ENCODE results near the gene DCTPP1.
"Not testable (repeated sequence)": the region's sequence is repeated elsewhere in the genome, so short reads cannot be mapped to it uniquely, and the experiment has no call there.

Gene DCTPP1

DNA sequence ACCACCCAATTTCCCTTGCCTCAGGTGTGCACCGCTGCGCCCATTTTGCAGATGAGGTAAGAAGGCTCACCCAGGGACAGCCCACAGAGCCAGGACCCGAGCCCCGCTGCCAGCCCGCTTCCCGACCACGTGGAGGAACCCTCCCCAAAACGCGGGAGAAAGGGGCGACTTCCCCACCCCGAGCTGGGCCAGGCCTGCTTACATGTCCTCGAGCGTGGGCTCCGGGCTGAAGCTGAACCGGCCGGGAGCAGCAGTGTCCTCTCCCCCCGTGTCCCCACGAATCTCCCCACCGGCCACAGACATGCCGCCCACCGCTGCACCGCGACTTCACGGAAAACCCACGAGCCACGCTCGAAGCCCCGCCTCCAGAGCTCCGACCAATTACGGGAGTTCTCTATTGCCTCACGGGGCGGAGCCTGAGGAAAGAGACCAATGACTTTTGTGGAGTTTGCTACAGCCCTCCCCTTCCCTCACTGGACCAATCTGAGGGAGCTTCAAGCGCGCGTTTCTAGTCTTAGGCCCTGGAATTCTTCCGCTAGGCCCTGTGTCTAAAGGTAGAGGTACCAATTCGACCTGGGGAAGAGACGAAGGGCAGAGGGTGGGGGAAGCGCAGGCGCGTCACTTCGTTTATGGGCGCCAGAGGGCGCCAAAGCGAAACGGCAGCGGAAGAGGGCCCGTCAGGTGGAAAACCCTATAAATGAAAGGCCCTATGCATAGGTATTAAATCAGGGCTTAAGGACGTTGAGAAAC is at the start of gene DCTPP1:
Gene DCTPP1, minus strand, starts transcription at position 353 of the 750 bp plus-strand sequence. Its CDS starts 50 bp downstream, at position 303.
- in situ Hi-C loops (cut with MboI; ENCODE audit: low sequenced_read_pairs) = loop anchor here (10.0 kb wide), 1 partner anchor 175 kb away; no protein-coding TSS in a partner anchor

DNA sequence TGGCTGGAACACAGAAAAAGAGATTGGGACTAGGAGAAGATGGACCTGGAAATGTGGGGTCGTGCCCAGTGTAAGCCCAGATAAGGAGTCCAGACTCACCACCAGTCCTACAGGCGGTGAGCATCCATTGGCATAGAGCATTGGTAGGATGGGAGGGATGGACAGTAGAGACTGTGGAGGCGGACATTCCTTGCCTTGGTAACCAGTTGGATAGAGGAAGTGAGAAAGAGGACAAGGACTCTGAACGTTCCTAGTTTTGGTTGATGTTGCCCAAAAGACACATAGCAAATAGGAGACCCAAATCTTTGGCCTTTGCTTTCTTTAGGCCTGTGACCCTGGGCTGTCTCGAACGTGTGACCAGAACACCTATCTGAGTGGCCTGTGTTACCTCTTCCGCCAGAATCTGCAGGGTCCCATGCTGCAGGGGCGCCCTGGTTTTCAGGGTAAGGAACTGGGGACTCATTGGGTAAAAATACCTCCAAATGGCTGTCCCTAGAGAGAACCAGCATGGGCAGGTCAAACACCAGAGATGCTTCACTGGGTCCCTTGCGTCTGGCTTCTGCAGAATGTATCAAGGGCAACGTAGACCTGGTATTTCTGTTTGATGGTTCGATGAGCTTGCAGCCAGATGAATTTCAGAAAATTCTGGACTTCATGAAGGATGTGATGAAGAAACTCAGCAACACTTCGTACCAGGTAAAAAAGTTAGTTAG is 49.1 kb upstream of the DCTPP1 start:
- in situ Hi-C loops (cut with MboI; ENCODE audit: low sequenced_read_pairs) = no loop called here

DNA sequence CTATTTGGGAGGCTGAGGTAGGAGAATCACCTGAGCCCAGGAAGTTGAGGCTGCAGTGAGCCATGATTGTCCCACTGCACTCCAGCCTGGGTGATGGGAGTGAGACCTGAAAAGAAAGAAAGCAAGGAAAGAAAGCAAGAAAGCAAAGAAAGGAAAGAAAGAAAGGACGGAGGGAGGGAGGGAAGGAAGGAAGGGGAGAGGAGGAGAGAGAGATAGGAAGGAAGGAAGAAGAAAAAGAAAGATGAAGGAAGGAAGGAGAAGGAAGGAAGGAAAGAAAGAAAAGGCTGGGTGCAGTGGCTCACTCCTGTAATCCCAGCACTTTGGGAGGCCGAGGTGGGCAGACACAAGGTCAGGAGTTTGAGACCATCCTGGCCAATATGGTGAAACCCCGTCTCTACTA is 47.9 kb upstream of the DCTPP1 start:
- in situ Hi-C loops (cut with MboI; ENCODE audit: low sequenced_read_pairs) = not testable (repeated sequence)

DNA sequence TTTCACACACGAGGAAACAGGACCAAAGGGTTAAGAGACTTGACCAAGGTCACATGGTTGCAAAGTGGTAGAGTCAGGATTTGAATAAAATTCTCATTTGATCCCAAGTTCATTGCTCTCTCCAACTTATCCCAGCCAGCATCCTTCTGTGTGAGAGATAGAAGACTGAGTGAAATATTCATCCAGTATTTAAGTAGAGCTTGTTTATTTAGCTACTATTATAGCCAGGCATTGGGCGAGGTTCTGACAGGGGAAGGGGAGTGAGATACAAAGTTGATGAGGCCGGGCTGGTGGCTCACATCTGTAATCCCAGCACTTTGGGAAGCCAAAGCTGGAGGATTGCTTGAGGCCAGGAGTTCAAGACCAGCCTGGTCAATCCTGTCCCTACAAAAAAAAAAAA is 47.2 kb upstream of the DCTPP1 start:
- in situ Hi-C loops (cut with MboI; ENCODE audit: low sequenced_read_pairs) = no loop called here

DNA sequence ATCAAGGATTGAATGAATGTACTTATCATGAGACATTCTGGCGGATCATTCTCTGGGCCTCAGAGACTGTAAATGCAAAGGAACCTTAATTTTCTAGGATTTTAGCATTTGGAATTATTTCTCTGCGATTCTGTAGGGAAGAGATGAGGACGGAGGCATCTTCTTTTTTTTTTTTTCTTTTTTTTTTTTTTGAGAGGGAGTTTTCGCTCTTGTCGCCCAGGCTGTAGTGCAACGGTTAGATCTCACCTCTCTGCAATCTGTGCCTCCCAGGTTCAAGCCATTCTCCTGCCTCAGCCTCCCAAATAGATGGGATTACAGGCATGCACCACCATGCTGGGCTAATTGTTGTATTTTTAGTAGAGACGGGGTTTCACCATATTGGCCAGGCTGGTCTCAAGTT is 44.9 kb upstream of the DCTPP1 start:
- in situ Hi-C loops (cut with MboI; ENCODE audit: low sequenced_read_pairs) = no loop called here

DNA sequence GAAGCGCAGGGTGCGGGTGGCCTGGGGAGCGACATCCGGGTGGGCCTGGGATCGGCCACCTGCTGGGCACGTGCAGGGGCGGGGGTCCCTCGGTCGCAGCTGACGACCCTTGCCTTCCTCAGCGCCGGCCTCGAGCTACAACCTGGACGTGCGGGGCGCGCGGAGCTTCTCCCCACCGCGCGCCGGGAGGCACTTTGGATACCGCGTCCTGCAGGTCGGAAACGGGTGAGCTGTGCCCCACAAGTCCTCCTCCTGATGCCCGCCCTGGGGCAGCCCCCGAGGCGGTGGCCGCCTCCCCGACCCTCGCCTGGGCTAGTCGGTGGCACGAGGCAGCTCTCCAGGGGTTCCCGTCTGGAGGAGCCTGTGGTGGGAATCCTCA is 44.2 kb upstream of the DCTPP1 start:
- in situ Hi-C loops (cut with MboI; ENCODE audit: low sequenced_read_pairs) = no loop called here

DNA sequence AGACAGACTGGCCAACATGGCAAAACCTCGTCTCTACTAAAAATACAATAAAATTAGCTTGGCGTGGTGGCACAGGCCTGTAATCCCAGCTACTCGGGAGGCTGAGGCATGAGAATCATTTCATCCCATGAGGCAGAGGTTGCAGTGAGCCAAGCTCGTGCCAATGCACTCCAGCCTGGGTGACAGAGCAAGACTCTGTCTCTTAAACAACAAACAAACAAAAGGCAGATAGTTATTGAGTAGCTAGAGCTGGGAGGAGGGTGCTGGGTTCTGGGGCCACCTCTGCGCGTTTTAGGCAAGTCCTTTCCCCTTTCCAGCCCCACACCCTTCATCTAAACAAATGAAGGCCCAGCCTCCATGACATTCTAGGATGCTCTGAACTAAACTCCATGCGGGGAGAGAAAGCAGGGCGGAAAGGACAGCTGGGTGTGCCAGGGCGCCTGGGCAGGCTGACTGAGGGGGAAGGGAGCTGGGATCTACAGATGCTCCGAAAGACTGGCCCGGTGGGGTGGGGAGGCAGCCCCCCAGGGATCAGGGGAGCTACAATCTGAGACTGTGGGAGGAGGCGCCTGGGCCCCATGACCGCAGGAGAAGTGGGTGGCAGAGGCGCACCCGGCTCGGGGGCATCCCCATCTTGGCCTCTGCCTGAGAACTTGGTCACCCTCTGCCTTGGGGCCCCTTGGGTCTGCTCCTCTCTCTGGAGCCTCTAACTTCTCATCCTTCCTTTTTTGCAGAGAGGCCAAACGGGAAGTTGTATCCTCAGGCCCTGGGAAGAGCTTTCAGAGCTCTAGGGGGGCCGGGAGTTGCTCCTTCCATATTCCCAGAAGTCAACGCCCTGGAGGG is 43.6 kb upstream of the DCTPP1 start:
- in situ Hi-C loops (cut with MboI; ENCODE audit: low sequenced_read_pairs) = no loop called here

DNA sequence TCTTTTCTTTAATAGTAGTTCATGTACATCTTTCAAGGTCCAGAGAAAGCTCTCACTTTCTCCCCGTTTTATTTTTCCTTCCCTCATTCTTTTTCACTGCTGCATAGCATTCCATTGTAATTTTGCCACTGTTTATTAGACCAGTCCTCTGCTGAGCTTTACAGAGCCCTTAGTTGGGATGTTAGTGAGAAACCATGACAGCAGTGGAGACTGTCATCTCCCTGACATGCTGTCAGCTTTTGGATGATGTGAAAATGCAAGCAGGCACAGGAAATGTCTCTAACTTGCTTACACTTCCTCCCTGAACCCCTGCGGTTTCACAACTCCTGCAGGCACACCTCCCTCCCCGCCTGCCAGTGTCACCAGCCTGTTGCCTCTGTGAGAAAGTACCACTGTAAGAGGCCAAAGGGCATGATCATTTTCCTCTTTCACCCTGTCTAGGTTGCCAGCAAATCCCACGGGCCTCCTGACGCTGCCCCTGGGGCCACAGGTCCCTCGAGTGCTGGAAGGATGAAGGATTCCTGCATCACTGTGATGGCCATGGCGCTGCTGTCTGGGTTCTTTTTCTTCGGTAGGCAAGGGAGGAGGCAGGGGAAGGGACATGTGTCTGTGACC is 42.6 kb upstream of the DCTPP1 start, which contains the start of gene ITGAL:
Gene ITGAL, plus strand, starts transcription at position 415 of the 615 bp plus-strand sequence. Its CDS starts 96 bp downstream, at position 511.
- in situ Hi-C loops (cut with MboI; ENCODE audit: low sequenced_read_pairs) = no loop called here

DNA sequence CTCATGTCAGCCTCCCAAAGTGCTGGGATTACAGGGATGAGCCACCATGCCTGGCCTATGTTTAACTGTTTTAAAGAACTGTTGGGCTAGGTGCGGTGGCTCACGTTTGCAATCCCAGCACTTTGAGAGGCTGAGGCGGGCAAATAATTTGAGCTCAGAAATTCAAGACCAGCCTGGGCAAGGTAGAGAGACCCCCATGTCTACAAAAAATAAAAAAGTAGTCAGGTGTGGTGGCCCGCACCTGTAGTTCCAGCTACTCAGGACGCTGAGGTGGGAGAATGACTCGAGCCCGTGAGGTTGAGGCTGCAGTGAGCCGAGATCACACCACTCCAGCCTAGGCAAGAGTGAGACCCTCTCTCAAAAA is 40.8 kb upstream of the DCTPP1 start:
- in situ Hi-C loops (cut with MboI; ENCODE audit: low sequenced_read_pairs) = no loop called here

DNA sequence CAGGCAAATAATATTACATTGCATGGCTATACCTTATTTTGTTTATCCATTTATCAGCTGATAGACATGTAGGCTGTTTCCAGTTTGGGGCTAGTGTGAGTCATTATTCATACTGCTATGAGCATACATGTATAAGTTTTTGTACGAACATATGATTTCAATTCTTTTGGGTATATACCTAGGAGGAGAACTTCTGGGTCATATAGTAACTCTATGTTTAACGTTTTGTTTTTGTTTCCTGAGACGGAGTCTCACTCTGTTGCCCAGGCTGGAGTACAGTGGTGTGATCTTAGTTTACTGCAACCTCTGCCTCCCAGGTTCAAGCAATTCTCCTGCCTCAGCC is 40.3 kb upstream of the DCTPP1 start:
- in situ Hi-C loops (cut with MboI; ENCODE audit: low sequenced_read_pairs) = no loop called here

DNA sequence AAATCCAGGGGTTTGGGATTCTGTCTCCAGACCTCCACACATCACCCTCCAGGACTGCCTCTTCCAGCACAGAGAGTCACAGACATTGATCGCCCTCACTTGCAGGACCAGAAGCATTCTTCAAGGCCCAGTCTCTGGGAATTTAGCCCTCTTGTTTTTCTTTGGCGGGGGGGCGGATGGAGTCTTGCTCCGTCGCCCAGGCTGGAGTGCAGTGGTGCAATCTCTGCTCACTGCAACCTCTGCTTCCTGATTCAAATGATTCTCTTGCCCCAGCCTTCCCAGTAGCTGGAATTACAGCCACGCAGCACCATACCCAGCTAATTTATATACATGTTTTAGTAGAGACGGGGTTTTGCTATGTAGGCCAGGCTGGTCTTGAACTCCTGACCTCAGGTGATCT is 34.2 kb upstream of the DCTPP1 start:
- in situ Hi-C loops (cut with MboI; ENCODE audit: low sequenced_read_pairs) = no loop called here

DNA sequence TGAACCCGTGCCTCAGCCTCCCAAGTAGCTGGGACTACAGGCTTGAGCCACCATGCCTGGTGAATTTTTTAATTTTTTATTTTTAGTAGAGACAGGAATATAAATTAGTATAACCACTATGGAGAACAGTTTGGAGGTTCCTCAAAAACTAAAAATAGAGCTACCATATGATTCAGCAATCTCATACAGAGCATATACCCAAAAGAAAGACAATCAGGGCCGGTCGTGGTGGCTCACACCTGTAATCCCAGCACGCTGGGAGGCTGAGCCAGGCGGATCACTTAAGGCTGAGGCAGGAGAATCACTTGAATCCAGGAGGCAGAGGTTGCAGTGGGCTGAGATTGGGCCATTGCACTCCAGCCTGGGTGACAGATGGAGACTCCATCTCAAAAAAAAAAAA is 31.6 kb upstream of the DCTPP1 start:
- in situ Hi-C loops (cut with MboI; ENCODE audit: low sequenced_read_pairs) = not testable (repeated sequence)

DNA sequence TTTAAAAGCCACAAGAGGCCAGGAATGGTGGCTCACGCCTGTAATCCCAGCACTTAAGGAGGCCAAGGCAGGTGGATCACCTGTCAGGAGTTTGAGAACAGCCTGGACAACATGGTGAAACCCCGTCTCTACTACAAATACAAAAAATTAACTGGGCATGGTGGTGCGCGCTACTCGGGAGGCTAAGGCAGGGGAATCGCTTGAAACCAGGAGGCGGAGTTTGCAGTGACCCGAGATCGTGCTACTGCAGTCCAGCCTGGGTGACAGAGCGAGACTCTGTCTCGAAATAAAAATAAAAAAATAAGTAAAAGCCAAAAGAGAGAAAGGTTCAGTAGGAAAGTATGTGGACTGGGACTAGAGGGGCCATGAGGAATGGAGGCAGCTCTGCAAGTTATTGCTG is 29.6 kb upstream of the DCTPP1 start:
- in situ Hi-C loops (cut with MboI; ENCODE audit: low sequenced_read_pairs) = no loop called here

DNA sequence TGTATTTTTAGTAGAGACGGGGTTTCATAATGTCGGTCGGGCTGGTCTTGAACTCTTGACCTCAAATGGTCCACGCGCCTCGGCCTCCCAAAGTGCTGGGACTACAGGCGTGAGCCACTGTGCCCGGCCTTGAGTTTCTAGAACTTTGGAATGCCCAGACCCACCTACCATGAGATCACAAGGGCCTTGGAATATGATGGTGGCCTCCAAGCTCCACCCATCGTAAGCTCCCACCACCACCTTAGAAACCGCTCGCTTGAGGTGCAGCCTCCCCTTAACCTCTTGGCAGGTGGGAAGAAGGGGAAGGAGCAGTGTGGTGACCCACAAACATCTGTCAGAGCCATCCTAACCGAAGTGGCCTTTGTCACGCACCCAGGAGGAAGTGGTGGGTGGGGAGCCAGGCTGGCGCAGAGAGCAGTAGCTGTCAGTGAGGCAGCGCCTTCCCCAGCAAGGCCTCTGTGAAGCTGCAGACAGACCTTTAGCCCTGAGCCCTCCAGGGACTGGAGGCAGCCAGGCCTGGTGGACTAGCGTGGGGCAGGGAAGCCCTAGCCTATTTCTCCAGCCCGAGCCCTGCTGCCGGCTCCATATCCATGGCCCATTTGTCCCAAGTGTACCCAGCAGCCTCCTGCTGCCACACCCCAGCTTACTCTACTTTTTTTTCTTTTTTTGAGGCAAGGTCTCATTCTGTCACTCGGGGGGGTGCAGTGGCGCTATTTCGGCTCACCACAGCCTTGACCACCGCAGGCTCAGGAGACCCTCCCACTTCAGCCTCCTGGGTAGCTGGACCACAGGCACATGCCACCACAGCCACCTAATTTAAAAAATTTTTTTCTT is 28.9 kb upstream of the DCTPP1 start:
- in situ Hi-C loops (cut with MboI; ENCODE audit: low sequenced_read_pairs) = no loop called here

DNA sequence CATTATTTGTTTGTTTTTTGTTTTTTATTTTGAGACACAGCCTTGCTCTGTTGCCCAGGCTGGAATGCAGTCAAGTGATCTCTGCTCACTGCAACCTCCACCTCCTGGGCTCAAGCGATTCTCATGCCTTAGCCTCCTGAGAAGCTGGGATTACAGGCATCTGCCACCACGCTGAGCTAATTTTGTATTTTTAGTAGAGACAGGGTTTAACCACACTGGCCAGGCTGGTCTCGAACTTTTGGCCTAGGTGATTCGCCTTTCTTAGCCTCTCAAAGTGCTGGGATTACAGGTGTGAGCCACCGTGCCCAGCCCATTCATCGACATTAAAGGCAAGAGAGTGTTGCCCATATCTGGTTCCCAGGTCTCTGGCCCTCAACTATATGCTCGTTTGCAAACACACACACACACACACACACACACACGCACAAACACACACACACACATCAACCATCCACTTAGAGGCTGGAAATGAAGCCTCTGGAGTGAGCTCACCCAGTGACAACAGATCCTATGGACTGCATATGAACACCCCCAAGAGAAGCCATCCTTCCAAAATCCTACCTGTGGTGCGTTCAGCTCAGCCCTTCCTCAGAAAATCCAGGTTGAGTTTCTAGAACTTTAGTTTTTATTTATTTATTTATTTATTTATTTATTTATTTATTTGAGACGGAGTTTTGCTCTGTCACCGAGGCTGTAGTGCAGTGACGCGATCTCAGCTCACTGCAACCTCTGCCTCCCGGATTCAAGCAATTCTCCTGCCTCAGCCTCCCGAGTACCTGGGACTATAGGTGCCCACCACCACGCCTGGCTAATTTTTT is 28.1 kb upstream of the DCTPP1 start:
- in situ Hi-C loops (cut with MboI; ENCODE audit: low sequenced_read_pairs) = no loop called here

DNA sequence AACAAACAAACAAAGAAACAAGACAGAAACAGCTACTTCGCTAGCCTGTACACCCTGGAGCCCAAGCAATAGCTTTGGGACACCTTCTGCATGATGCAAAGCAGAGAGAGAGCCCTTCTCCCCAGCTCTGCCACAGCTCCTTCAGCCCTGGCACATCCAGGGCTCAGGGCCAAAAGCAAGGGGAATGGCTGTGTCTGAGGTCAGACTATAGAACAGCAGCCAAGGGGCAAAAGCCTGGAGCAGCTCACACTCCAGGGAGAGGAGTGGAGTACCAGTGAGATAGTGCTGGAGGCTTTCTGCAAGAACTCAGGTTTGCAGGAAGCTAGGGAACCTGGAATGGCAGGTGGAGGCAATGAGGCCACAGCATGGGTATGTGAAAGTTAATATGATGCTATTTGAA is 27.4 kb upstream of the DCTPP1 start:
- in situ Hi-C loops (cut with MboI; ENCODE audit: low sequenced_read_pairs) = no loop called here

DNA sequence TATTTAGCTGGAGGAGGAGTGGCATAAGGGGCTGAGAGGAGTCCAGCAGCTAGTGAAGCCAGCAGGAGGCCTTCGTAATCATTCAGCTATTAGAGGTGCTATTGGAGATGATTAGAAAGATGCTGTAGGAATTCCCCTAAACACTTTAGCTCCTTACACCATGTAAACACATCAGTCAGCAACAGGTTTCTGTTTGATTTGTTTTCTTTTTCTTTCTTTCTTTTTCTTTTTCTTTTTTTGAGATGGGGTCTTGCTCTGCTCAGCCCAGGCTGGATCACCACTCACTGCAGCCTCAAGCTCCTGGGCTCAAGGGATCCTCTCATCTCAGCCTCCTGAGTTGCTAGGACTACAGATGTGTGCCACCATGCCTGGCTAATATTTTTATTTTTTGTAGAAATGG is 26.5 kb upstream of the DCTPP1 start:
- in situ Hi-C loops (cut with MboI; ENCODE audit: low sequenced_read_pairs) = no loop called here

DNA sequence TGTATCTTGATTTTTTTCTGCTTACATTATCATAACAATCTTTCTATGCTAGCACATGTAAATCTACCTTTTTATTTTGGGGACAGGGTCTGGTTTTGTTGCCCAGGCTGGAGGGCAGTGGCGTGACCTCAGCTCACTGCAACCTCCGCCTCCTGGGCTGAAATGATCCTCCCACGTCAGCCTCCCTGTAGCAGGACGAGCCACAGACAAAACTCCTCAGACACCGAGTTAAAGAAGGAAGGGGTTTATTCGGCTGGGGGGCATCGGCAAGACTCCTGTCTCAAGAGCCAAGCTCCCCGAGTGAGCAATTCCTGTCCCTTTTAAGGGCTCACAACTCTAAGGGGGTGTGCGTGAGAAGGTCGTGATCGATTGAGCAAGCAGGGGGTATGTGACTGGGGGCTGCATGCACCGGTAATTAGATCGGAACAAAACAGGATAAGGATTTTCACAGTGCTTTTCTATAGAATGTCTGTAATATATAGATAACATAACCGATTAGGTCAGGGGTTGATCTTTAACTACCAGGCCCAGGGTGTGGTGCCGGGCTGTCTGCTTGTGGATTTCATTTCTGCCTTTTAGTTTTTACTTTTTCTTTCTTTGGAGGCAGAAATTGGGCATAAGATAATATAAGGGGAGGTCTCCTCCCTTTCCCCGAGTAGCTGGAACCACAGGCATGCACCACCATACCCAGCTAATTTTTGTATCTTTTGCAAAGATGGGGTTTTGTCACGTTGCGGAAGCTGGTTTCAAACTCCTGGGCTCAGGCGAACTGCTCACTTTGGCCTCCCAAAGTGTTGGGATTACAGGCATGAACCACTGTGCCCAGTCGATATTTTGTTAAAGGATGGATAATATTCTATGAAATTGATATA is 23.1 kb upstream of the DCTPP1 start:
- in situ Hi-C loops (cut with MboI; ENCODE audit: low sequenced_read_pairs) = not testable (repeated sequence)

DNA sequence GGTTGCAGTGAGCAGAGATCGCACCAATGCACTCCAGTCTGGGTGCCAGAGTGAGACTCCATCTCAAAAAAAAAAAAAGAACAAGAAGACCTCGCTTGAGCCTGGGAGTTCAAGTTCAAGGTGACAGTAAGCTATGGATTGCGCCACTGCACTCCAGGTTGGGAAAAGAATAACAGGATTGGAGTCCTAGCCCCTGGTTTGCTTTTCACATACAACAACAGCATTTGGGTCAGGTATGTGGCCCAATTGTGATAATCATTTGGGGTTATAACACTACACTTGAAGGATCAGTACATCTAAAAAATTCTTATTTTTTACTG is 19.2 kb upstream of the DCTPP1 start:
- in situ Hi-C loops (cut with MboI; ENCODE audit: low sequenced_read_pairs) = no loop called here
